T-helper 17 cell (primary cell): ENCODE data around the gene C10orf71. TPM values are rescaled to one million over a fixed set of nuclear protein-coding genes. Genes with fewer than 3 reads are reported as not detected.

ENCODE experiments used
- ATAC-seq: fragments of 150-1000 bp; cut with Tn5 transposase; 2 replicates; pipeline ENCODE4 v1.10.0; 2021; ENCODE audit warnings: mild to moderate bottlenecking, moderate library complexity
- DNase-seq, 3 donors: peaks; one replicate each; pipeline versions ENCODE4 v3.0.0 to v3.0.0-alpha.2; 2020 to 2021
- H3K9me3 ChIP-seq: one replicate; pipeline ENCODE4 v1.7.0; 2013; ENCODE audit warnings: low read length, mild to moderate bottlenecking; ENCODE audit not compliant: control insufficient read depth, poor library complexity, severe bottlenecking
- H3K27ac Mint-ChIP-seq: one replicate; pipeline ENCODE4 v1.8.0; 2022; ENCODE audit warnings: mild to moderate bottlenecking, moderate library complexity, mixed read lengths
- H3K27me3 Mint-ChIP-seq: one replicate; pipeline ENCODE4 v1.8.0; 2022; ENCODE audit warnings: mixed read lengths
- H3K36me3 Mint-ChIP-seq: one replicate; pipeline ENCODE4 v1.8.0; 2022; ENCODE audit warnings: low read depth, mixed read lengths
- H3K4me1 Mint-ChIP-seq: one replicate; pipeline ENCODE4 v1.8.0; 2022; ENCODE audit warnings: mild to moderate bottlenecking, mixed read lengths
- H3K4me3 Mint-ChIP-seq: one replicate; pipeline ENCODE4 v1.8.0; 2022; ENCODE audit warnings: mild to moderate bottlenecking, moderate library complexity, mixed read lengths
- total RNA-seq, 4 donors: library from RNA in 2 of 4; stranded (reverse) in 2 of 4; gene quantifications; one replicate each; pipeline ENCODE4 v1.2.3 and lab custom pipeline; 2022 to 2026

C10orf71 gene
- total RNA-seq, 2 donors from 2014 or later, result not detected

GRCh38 chr10:49290131-49290530, 8.8 kb upstream of the C10orf71 start:
- DNase-seq (no peak), ATAC-seq (no peak)
- H3K27me3 Mint-ChIP-seq, result peaks cover 23% of the 10 kb centered on the region
- no peaks in the 10 kb centered on the region for H3K9me3 ChIP-seq
- peaks cover 4% of the 10 kb centered on the region for H3K4me1 Mint-ChIP-seq
- no peak overlapping the region for H3K27ac Mint-ChIP-seq
- H3K4me3 Mint-ChIP-seq, result no peak overlapping the region
- no peaks in the 10 kb centered on the region for H3K36me3 Mint-ChIP-seq

- no peak for ATAC-seq
- peaks cover 4% of the 10 kb centered on the region for H3K4me1 Mint-ChIP-seq
- H3K27ac Mint-ChIP-seq, result no peak overlapping the region
- H3K9me3 ChIP-seq, result no peaks in the 10 kb centered on the region
- DNase-seq, result no peak
- H3K27me3 Mint-ChIP-seq, result peaks cover 27% of the 10 kb centered on the region
- H3K4me3 Mint-ChIP-seq, result no peak overlapping the region
- no peaks in the 10 kb centered on the region for H3K36me3 Mint-ChIP-seq
These were observed 8.4 kb upstream of the C10orf71 start for GRCh38 chr10:49290607-49291006.

GRCh38 chr10:49292565-49293207, 6.3 kb upstream of the C10orf71 start:
- no peak overlapping the region for H3K4me3 Mint-ChIP-seq
- peaks cover 2% of the 10 kb centered on the region for H3K4me1 Mint-ChIP-seq
- no peaks in the 10 kb centered on the region for H3K36me3 Mint-ChIP-seq
- peaks cover 20% of the 10 kb centered on the region for H3K27me3 Mint-ChIP-seq
- DNase-seq (no peak), ATAC-seq (no peak)
- no peaks in the 10 kb centered on the region for H3K9me3 ChIP-seq
- H3K27ac Mint-ChIP-seq, result no peak overlapping the region

- Mint-ChIP-seq H3K27me3 (peaks cover 20% of the 10 kb centered on the region), H3K27ac (no peak overlapping the region), H3K4me1 (peaks cover 4% of the 10 kb centered on the region), H3K36me3 (no peaks in the 10 kb centered on the region), H3K4me3 (no peak overlapping the region)
- DNase-seq (no peak), ATAC-seq (no peak)
- no peaks in the 10 kb centered on the region for H3K9me3 ChIP-seq
These were observed 5.8 kb upstream of the C10orf71 start for GRCh38 chr10:49293208-49293603.

GRCh38 chr10:49294731-49295130, 4.2 kb upstream of the C10orf71 start:
- peaks cover 5% of the 10 kb centered on the region for H3K4me1 Mint-ChIP-seq
- peaks cover 21% of the 10 kb centered on the region for H3K27me3 Mint-ChIP-seq
- ATAC-seq, result no peak
- no peaks in the 10 kb centered on the region for H3K9me3 ChIP-seq
- DNase-seq, result no peak
- H3K4me3 Mint-ChIP-seq, result no peak overlapping the region
- H3K27ac Mint-ChIP-seq, result no peak overlapping the region
- no peaks in the 10 kb centered on the region for H3K36me3 Mint-ChIP-seq

- no peak overlapping the region for H3K27ac Mint-ChIP-seq
- H3K27me3 Mint-ChIP-seq, result peaks cover 21% of the 10 kb centered on the region
- no peak for DNase-seq
- no peaks in the 10 kb centered on the region for H3K9me3 ChIP-seq
- no peak for ATAC-seq
- no peaks in the 10 kb centered on the region for H3K36me3 Mint-ChIP-seq
- H3K4me3 Mint-ChIP-seq, result no peak overlapping the region
- peaks cover 7% of the 10 kb centered on the region for H3K4me1 Mint-ChIP-seq
These were observed 3.7 kb upstream of the C10orf71 start for GRCh38 chr10:49295297-49295696.

- ATAC-seq (no peak), DNase-seq (no peak)
- Mint-ChIP-seq H3K27me3 (peaks cover 21% of the 10 kb centered on the region), H3K27ac (no peak overlapping the region), H3K4me1 (peaks cover 7% of the 10 kb centered on the region), H3K4me3 (no peak overlapping the region), H3K36me3 (no peaks in the 10 kb centered on the region)
- no peaks in the 10 kb centered on the region for H3K9me3 ChIP-seq
These were observed 2.6 kb upstream of the C10orf71 start for GRCh38 chr10:49296382-49296781.

- ATAC-seq (no peak), DNase-seq (no peak)
- peaks cover 19% of the 10 kb centered on the region for H3K27me3 Mint-ChIP-seq
- H3K36me3 Mint-ChIP-seq, result no peaks in the 10 kb centered on the region
- no peak overlapping the region for H3K27ac Mint-ChIP-seq
- no peaks in the 10 kb centered on the region for H3K9me3 ChIP-seq
- H3K4me1 Mint-ChIP-seq, result peaks cover 7% of the 10 kb centered on the region
- H3K4me3 Mint-ChIP-seq, result no peak overlapping the region
These were observed 2.1 kb upstream of the C10orf71 start for GRCh38 chr10:49296836-49297235.

- DNase-seq (no peak), ATAC-seq (no peak)
- no peaks in the 10 kb centered on the region for H3K9me3 ChIP-seq
- no peak overlapping the region for H3K27ac Mint-ChIP-seq
- H3K4me3 Mint-ChIP-seq, result no peak overlapping the region
- peaks cover 16% of the 10 kb centered on the region for H3K27me3 Mint-ChIP-seq
- H3K4me1 Mint-ChIP-seq, result peaks cover 7% of the 10 kb centered on the region
- H3K36me3 Mint-ChIP-seq, result no peaks in the 10 kb centered on the region
These were observed 926 bp upstream of the C10orf71 start for GRCh38 chr10:49297818-49298670.

DNA sequence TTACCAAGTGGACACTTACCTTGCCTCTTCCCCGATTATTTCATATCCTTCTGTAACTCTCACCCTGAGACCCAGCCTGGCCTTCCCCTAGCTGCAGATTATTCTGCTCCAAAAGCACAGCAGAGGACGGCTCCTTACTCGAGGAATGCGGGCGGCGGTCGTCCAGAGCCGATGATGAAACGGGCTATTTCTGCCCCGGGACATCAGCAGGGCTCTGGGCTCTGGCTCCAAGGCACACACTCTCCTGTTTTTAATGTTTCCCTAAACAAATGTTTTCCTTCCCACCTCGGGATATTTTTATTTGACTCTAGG, 343 bp upstream of the C10orf71 start:
- no peaks in the 10 kb centered on the region for H3K36me3 Mint-ChIP-seq
- peaks cover 16% of the 10 kb centered on the region for H3K27me3 Mint-ChIP-seq
- H3K4me3 Mint-ChIP-seq, result no peak overlapping the region
- no peak overlapping the region for H3K27ac Mint-ChIP-seq
- peaks cover 7% of the 10 kb centered on the region for H3K4me1 Mint-ChIP-seq
- H3K9me3 ChIP-seq, result no peaks in the 10 kb centered on the region
- ATAC-seq (no peak), DNase-seq (no peak)

GRCh38 chr10:49299816-49300139, 808 bp downstream of the C10orf71 start:
- Mint-ChIP-seq H3K27ac (no peak overlapping the region), H3K27me3 (peaks cover 16% of the 10 kb centered on the region), H3K36me3 (no peaks in the 10 kb centered on the region), H3K4me3 (no peak overlapping the region), H3K4me1 (peaks cover 7% of the 10 kb centered on the region)
- no peaks in the 10 kb centered on the region for H3K9me3 ChIP-seq
- no peak for ATAC-seq
- no peak for DNase-seq

GRCh38 chr10:49300140-49300974, 1.4 kb downstream of the C10orf71 start:
- Mint-ChIP-seq H3K27ac (no peak overlapping the region), H3K4me3 (no peak overlapping the region), H3K36me3 (no peaks in the 10 kb centered on the region), H3K4me1 (peaks cover 7% of the 10 kb centered on the region), H3K27me3 (peaks cover 12% of the 10 kb centered on the region)
- no peaks in the 10 kb centered on the region for H3K9me3 ChIP-seq
- ATAC-seq (no peak), DNase-seq (no peak)

DNA sequence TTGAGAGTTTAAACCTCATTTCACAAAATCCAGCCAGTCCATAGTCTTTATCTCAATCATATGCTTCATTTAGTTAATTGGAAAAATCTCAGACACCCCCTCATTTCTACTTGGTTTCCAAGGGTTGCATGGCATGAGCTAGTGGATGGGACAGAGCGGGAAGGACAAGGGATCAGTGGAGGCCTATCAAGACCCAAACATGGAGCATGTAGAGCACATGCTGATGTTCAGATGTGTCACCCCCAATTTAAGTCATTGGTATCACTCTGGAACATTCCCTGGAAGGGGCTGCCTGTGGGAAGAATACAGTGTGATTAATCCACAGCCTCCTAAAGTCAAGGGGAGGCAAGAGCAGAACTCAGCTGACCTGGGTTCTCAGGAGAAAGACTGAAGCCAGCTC, 2.3 kb downstream of the C10orf71 start:
- DNase-seq, result no peak
- ATAC-seq, result no peak
- Mint-ChIP-seq H3K27ac (no peak overlapping the region), H3K4me1 (peaks cover 5% of the 10 kb centered on the region), H3K4me3 (no peak overlapping the region), H3K27me3 (peaks cover 11% of the 10 kb centered on the region), H3K36me3 (no peaks in the 10 kb centered on the region)
- H3K9me3 ChIP-seq, result no peaks in the 10 kb centered on the region
